NK-92 (cell line): ENCODE results near the gene SLC25A25.
"Not testable (repeated sequence)": the region's sequence is repeated elsewhere in the genome, so short reads cannot be mapped to it uniquely, and the experiment has no call there.

ENCODE experiments used
- DNase-seq: peaks from one replicate; lab custom pipeline; 2025; ENCODE audit not compliant: unreplicated experiment; lab: John Stamatoyannopoulos, UW

Gene SLC25A25

DNA sequence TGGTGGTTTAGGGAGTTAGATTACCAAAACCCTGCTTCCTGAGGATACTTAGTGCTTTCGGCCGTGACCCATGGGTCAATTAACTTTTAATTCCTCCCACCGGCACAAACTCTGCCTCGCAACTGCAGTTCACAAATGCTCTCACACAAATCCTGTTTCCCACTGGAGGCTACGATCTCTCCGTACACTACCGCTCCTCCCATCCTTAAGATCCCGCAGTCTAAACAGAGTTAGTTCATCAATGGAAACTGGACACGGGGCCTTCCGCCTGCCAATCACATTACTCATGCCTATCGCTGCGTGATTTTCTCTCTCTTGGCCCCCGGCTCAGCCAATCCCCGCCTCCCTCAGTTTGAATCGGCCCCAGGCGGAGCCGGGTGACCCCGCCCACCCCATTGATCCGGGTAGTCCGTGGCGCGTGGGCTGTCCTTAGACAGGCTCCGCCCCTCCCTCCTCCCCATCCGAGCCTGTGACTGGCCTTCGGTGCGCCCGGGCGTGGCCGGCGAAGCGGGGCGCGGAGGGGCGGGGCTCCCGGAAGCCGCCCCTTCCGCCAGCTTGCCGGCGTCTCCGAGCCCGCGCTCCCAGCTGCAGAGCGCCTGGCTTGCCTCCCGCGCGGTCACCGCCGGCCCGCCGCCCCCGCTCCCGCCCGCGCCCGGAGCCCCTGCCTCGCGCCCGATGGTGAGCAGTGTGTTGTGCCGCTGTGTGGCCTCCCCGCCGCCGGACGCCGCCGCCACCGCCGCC lies at the start of gene SLC25A25:
TSS of gene SLC25A25 (plus strand) at position 588 of the 741 bp plus-strand sequence. CDS start at position 676, 88 bp downstream.
- peak; percentile 96 for DNase-seq

DNA sequence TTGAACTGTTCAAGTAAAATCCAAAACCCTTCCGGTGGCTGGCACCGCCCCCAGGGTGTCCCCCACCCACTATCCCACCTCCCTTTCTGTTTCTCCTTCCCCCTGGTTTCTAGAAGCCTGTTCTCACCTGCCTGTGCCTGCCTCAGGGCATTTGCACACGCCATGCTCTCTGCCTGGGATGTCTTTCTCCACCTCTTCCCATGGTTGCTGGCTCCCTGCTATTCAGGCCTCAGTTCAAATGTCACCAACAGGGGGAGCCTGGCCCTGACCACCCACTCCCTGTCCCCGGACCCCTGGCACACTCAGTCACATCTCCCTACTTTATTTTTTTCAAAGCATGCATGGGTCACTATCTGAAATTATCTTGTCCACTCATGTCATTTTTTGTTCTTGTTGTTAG lies 47.3 kb upstream of the SLC25A25 start:
- no peak for DNase-seq

DNA sequence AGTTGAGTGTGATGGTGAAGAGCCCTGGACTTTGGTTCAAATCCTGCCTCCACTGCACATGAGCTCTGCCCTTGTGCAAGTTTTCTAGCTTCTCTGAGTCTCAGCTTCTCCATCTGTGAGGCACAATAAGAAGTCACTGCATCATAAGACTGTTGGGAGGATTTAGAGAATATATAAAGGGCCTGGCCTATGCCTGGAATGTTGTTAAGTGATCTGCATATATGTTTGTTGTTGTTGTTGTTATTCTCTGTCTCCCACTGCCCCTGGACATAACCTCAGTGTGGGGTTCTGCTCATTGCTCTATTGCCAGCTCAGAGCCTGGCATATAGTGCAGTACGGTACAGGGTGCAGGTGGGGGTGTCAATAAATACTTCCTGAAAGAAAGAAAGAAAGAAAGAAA lies 46.9 kb upstream of the SLC25A25 start:
- no peak for DNase-seq

DNA sequence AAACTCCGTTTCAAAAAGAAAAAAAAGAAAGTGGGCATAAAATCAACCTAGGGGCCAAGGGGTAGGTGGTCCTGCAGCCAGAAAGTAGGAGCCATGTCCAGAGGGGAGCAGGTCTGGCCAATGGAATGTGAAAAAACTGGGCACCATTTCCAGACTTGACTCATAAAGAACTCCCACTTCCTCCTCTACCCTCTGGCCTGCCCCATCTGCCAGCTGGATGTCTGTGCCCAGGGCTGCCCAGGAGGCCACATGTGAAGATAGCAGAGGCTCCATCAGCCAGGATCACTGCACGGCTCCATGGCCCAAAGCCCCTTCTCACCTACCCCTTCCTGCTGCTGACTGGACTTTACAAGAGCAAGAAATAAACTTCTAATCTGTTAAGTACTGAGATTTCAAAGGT lies 45.1 kb upstream of the SLC25A25 start:
- no peak for DNase-seq

DNA sequence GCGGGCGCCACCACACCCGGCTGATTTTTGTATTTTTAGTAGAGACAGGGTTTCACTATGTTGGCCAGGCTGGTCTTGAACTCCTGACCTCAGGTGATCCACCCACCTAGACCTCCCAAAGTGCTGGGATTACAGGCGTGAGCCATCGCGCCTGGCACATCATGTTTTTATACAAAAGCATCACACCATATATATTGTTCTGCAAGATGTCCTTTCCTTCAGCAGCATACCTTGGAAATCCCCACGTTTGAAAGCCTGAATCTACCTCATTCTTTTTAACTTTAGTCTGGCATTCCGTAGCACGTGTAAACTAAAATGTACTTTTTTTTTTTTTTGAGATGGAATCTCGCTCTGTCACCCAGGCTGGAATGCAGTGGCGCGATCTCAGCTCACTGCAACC lies 44.4 kb upstream of the SLC25A25 start:
- not testable (repeated sequence) for DNase-seq

DNA sequence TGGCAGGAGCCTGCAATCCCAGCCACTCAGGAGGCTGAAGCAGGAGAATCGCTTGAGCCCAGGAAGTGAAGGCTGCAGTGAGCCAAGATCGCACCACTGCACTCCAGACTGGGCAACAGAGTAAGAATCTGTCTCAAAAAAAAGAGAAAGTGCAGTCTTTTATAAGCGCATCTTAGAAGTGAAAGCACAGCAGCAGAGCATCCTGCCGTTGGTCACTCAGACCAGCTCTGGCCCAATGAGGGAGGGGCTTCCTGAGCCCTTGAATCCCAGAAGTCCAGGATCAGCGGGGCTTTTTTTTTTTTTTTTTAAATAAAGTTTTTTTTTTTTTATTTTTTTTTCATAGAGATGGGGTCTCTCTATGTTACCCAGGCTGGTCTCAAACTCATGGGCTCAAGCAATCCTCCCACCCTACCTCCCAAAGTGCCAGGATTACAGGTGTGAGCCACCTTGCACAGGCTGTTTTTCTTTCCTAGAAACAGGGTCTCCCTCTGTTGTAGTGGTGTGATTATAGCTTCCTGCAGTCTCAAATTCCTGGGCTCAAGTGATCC lies 43.2 kb upstream of the SLC25A25 start:
- no peak for DNase-seq

DNA sequence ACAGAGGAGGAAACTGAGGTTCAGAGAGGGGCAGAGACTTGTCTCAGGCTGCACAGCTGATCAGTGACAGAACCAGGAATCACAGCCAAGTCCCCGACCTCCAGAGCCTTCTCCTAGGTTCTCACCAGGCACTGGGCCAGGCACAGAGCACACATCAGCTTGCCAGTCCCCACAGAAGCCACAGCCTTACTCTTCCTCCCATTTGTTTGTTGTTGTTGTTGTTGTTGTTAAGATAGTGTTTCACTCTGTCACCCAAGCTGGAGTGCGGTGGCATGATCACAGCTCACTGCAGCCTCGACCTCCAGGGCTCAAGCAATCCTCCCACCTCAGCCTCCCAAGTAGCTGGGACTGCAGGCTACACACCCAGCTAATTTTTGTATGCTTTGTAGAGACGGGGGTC lies 42.3 kb upstream of the SLC25A25 start:
- DNase-seq: no peak

DNA sequence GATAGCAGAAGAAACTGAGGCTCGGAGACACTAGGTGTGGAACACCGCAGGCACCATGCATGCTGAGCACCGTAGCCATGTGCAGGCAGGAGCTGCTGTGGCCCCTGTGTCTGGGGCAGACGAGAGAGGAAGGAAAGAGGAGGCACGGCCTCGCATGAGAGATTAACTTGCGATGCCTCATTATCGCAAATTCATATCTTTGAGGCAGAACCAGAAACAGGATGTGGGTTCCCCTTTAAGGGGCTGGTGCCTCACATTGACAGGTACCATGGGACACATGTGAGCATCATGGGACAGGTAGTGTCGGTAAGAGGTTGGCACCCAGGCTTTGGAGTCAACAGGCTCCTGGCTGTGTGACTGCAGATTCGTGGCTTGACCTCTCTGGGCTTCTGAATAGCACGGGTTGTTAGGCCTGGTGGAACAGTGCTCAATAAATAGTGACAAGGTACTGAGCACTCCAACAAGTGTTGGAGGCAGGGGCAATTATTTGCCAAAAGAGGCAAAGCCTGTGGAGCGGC lies 41.7 kb upstream of the SLC25A25 start:
- no peak for DNase-seq

DNA sequence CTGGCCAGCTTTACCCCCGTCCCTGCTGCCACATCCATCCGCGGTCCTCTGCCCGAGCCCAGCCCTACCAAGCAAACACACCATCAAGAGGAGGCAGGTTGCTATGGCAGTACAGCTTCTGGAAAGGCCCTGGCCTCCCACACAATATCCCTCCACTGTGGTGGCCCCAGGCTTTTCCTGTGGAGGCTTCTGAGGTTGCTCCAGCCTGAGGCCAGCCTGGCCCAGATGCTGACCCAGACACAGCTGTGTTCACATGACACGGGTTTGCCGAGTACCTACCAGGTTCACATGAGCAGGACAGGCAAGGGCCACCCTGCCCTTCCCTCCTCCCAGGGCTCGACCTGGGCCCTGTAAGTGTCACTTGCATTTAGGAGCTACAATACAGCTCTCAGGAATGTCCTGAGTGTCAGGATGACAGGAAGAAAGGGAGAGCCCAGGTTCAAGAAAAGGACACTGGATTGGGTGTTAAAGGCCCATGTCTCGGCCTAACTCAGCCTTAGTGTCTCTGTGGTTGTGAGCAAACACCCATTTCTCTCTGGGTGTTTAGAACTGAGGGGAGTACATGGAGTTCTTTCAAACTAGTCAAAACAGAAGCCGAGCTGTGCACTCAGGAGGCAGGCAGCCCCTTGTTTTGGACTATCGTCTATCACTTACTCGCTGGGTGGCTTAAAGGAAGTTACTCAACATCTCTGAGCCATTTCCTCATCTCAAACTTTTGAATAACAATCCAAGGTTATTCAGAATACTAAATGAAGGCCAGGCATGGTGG lies 41.1 kb upstream of the SLC25A25 start:
- no peak for DNase-seq

DNA sequence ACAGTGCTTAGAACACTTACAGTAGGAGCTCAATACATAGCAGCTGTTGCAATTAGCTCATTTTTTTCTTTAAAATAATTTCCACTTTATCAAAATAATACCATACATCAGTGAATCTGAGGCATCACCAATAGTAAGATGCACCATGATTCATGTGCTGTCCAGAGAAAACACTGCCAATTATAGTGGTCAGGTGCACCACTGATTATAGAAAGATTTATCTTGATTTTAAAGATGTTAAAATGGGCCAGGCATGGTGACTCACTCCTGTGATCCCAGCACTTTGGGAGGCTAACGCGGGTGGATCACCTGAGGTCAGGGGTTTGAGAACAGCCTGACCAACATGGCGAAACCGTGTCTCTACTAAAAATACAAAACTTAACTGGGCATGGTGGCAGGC lies 40.3 kb upstream of the SLC25A25 start:
- DNase-seq: no peak

DNA sequence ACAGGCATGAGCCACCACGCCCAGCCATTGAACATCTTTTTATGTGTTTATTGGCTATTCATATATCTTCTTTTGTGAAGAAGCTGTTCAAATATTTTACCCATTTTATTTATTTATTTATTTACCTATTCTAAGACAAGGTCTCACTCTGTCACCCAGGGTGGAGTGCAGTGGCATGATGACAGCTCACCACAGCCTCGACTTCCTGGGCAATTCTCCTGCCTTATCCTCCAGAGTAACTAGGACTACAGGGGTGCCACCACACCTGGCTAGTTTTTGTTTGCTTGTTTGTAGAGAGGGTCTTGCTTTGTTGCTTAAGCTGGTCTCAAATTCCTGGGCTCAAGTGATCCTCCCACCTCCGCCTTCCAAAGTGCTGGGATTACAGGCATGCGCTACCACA lies 34.4 kb upstream of the SLC25A25 start:
- no peak for DNase-seq

DNA sequence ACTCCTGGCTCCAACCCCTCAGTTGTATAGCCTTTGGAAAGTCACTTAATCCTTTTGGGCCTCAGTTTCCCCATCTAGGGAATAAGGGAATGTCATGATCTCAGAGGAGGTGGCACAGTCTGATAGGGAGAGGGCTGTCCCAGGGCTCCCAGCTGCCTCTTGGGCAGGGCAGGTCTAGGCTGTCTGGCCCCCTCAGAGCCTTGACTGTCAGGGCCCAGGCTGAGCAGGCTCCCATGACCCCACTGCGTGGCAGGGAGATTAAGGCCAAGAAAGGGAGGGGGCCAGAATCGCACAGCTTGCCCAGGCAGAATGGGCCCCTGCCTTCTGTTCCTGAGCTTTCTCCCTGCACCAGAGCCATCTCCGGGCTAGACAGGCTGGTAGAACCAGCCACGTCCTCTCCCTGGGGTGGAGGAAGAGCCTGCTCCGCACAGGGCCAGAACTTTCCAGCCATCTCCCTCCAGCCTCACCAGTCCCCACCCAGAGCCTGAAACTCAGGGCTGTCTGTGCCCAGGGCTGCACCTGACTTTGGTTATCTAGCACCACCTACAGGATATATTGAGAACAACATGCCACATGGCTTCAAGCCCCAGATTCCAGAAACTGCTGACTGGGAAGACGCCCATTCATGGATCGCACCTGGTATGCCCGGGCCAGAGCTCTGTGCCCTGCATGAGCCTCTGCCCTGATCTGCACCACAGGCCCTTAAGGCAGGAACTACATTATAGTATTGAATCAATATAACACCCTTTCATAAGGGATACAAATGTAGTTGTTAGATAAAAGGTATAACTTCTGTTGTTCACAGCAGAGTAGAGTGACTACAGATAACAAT lies 33.0 kb upstream of the SLC25A25 start:
- DNase-seq: no peak

DNA sequence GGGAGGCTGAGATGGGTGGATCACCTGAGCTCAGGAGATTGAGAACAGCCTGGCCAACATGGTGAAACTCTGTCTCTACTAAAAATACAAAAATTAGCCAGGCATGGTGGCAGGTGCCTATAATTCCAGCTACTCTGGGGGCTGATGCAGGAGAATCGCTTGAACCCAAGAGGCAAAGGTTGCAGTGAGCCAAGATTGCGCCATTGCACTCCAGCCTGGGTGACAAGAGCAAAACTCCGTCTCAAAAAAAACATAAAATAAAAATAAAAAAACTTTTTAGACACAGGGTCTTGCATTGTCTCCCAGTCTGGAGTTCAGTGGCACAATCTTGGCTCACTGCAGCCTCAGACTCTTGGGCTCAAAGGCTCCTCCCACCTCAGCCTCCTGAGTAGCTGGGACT lies 31.5 kb upstream of the SLC25A25 start:
- DNase-seq: not testable (repeated sequence)

DNA sequence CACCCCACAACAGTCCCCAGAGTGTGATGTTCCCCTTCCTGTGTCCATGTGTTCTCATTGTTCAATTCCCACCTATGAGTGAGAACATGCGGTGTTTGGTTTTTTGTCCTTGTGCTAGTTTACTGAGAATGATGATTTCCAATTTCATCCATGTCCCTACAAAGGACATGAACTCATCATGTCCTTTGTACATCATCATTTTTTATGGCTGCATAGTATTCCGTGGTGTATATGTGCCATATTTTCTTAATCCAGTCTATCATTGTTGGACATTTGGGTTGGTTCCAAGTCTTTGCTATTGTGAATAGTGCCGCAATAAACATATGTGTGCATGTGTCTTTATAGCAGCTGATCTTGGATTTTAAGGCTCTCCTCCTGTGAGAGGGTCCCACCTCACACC lies 27.2 kb upstream of the SLC25A25 start:
- DNase-seq: not testable (repeated sequence)

DNA sequence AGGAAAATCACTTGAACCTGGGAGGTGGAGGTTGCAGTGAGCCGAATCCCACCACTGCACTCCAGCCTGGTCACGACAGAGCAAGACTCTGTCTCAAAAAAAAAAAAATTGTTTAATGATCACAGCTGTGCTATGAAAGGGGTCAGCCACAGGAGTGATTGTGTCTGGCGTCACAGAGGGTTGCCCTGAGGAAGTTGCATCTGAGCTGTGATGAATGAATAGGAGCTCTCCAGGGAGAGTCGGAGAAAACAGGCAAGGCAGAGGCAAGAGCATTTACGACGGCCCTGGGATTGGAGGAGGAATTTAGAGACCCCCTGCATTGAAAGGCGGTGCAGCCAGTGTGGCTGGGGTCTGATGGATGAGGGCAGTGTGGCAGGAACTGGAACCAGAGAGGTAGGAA lies 26.0 kb upstream of the SLC25A25 start:
- no peak for DNase-seq

DNA sequence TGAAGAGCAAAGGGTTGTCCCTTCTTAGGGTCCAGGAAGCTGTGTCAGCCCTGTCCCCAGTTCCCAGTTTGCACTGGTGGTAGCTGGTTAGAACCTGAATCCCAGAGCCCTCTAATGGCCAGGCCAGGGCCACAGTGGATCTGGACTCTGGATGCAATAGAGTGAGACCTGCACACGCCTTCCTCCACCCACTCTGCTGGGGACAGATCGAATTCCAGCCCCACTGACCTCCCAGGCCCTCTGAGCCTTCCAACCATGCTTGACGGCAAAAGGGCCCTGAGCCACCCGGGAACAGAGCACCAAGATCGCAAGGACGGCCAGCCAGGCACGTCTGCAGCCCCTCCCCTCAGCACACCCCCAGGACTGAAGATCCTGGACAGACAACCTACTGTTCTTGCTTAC lies 24.6 kb upstream of the SLC25A25 start:
- DNase-seq: no peak

DNA sequence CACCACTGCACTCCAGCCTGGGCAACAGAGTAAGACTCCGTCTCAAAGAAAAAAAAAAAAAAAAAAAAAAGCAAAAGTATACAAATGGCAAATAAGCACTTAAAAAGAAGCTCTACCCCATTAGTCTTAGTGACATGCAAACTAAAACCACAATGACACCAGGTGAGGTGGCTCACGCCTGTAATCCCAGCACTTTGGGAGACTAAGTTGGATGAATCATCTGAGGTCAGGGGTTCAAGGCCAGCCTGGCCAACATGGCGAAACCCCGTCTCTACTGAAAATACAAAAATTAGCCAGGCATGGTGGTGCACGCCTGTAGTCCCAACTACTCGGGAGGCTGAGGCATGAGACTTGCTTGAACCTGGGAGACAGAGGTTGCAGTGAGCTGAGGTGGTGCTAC lies 22.6 kb upstream of the SLC25A25 start:
- not testable (repeated sequence) for DNase-seq

DNA sequence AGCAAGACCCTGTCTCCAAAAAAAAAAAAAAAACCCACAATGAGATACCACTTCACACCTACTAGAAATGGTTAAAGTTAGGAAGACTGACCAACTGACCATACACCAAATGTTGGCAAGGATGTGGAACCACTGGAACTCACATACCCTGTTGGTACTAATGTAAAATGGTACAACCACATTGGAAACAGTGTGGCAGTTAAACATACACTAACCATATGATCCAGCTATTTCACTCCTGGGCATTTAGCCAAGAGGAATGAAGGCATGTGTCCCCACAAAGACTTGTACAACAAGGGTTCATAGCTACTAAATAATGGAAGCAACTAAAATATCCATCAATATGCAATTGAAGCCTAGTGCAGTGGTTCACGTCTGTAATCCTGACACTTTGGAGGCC lies 22.2 kb upstream of the SLC25A25 start:
- no peak for DNase-seq

DNA sequence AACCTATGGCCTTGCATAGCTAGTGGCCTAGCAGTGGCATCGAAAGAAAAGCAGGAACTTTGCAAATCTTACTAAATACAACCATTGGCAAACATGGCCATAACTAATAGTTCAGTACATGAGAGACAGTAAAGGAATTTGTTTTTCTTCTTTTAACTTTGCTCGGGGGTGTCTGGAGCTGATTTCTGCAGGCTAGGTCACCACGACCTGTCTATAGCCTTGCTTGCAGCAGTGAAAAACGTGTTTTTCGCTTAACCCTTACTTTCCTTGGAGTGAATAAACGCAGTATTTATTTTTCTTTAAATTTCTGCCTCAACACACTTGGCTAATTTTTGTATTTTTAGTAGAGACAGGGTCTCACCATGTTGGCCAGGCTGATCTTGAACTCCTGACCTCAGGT lies 20.8 kb upstream of the SLC25A25 start:
- no peak for DNase-seq

DNA sequence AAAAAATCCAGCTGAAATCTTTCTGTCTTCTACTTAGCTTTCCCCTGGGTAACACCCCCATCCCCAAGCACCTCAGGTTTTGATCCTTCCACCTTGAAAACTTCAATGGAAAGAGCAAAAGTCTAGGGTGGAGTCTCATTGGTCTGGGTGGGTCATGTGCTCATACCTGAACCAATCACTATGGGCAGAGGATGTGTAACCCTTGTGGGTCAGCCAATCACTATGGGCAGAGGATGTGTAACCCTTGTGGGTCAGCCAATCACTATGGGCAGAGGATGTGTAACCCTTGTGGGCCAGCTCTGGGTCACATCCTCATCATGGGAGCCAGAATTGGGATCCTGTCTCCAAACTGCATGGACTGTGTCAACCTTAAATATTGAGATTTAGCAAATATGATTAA lies 19.4 kb upstream of the SLC25A25 start:
- no peak for DNase-seq

DNA sequence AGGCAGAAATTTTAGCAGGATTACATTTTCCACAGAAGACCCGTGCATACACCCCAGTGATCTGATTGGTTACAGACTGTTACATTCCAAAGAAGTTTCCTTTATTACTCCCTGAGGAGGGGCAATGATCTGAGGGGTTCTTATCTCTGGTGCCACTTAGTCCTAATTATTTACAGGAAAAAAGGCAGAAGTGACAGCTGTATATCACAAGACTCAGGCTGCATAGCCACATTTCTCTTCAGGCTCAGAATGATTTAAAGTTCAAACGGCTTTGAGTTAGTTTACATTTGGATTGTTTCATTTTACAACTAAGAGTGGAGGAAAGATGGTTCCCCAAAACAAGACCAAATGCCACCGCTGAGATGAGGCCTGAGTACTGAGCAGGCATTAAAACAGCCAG lies 18.2 kb upstream of the SLC25A25 start:
- DNase-seq: no peak
